ENCODE measurements around the gene RPLP2.

Gene RPLP2

GRCh38 chr11:791658-792534, 17.9 kb upstream of the RPLP2 start:
- no peak for DNase-seq (ENCODE audit: low spot score)

GRCh38 chr11:792535-792821, 17.3 kb upstream of the RPLP2 start:
- DNase-seq (ENCODE audit: low spot score): no peak

- no peak for DNase-seq (ENCODE audit: low spot score)
Observed at GRCh38 chr11:792873-793272, 16.9 kb upstream of the RPLP2 start.

- DNase-seq (ENCODE audit: low spot score): no peak
Observed at GRCh38 chr11:793556-793955, 16.2 kb upstream of the RPLP2 start.

- no peak for DNase-seq (ENCODE audit: low spot score)
Observed at GRCh38 chr11:794013-794765, 15.6 kb upstream of the RPLP2 start.

- no peak for DNase-seq (ENCODE audit: low spot score)
Observed at GRCh38 chr11:794766-795633, 14.8 kb upstream of the RPLP2 start.

GRCh38 chr11:795634-796564, 13.9 kb upstream of the RPLP2 start:
- DNase-seq (ENCODE audit: low spot score): peak; percentile 80

- DNase-seq (ENCODE audit: low spot score): no peak
Observed at GRCh38 chr11:796565-797295, 13.0 kb upstream of the RPLP2 start.

- DNase-seq (ENCODE audit: low spot score): peak; percentile 59
Observed at GRCh38 chr11:797296-798092, 12.3 kb upstream of the RPLP2 start.

GRCh38 chr11:798093-798713, 11.6 kb upstream of the RPLP2 start, which contains the start of gene SLC25A22:
TSS of gene SLC25A22 (minus strand) at chr11:798281. CDS start at chr11:795006, 3,275 bp downstream.
- DNase-seq (ENCODE audit: low spot score): peak; percentile 84

- DNase-seq (ENCODE audit: low spot score): no peak
Observed at GRCh38 chr11:799641-800316, 10.0 kb upstream of the RPLP2 start.

GRCh38 chr11:800473-800872, 9.3 kb upstream of the RPLP2 start:
- no peak for DNase-seq (ENCODE audit: low spot score)

GRCh38 chr11:801097-801780, 8.5 kb upstream of the RPLP2 start:
- DNase-seq (ENCODE audit: low spot score): no peak

GRCh38 chr11:802018-802617, 7.6 kb upstream of the RPLP2 start:
- DNase-seq (ENCODE audit: low spot score): no peak

- DNase-seq (ENCODE audit: low spot score): no peak
Observed at GRCh38 chr11:802693-803466, 6.9 kb upstream of the RPLP2 start.

- no peak for DNase-seq (ENCODE audit: low spot score)
Observed at GRCh38 chr11:803467-803742, 6.4 kb upstream of the RPLP2 start.

Measured in LoVo (cell line).